Activated CD4-positive, alpha-beta T cell treated with anti-CD3 and anti-CD28 coated beads, Interleukin-10, Interleukin-2, amounts not matched to agents 100 ng/mL and 50 ng/mL, durations not matched to agents 16 hours and 8 hours (primary cell): ENCODE results near the gene OR4D1.
A peak's percentile ranks its signal among the peaks of the same experiment; 100 is the strongest.
"Not testable (repeated sequence)": the region's sequence is repeated elsewhere in the genome, so short reads cannot be mapped to it uniquely, and the experiment has no call there.

Experiments used
- DNase-seq: peaks from one replicate; pipeline ENCODE4 v3.0.0-alpha.2; 2020

OR4D1 gene

GRCh38 chr17:58147930-58148434 is at the start of gene OR4D1:
Gene OR4D1, plus strand, starts transcription at chr17:58148384. Its CDS starts 6,770 bp downstream, at chr17:58155154.
- DNase-seq: no peak

DNA sequence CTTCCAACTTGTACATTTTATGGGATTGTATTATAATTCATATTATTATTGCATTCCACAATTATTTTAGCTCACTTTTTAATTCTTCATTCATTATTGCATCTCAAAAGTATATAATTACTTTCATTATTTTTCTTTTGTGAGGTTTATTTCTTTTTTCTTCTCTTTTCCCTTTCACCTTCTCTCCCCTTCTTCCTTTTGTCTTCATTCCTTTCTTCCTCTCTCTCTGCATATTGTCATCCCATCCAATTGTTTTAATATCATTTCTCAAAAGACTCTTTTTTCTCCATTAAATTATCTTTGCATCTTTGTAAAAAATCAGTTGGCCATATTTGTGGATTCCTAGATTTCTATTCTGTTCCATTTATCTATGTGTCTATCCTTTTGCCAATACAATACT is 47.7 kb upstream of the OR4D1 start:
- DNase-seq: no peak

DNA sequence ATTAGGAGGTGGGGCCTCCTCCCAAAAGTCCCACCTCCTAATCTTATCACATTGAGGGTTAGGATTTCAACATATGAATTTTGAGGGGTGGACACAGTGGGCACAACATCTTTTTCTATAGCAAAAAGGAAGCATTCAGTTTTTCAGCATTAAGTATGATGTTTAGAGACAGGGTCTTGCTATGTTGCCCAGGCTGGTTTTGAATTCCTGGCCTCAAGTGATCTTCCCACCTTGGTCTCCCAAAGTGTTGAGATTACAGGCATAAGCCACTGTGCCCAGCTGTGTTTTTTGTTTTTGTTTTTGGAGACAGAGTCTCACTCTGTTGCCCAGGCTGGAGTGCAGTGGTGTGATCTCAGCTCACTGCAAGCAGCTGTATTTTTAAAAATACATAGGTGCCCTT is 46.3 kb upstream of the OR4D1 start:
- not testable (repeated sequence) for DNase-seq

DNA sequence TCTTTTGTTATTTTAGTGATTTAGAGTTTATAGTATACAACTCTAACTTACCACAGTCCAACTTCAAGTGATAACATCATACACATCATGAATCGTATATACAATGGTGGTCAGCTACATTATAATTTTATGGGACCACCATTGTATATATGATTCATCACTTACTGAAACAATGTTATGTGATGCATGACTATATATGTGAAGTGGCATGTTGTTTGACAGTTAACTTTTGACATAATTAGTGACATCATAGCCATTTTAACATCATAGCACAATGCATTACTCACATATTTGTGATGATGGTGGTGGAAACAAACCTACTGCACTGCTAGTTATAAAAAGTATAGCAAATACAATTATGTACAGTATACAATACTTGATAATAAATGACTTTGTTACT is 43.1 kb upstream of the OR4D1 start:
- DNase-seq: no peak

- no peak for DNase-seq
These were observed 40.9 kb upstream of the OR4D1 start for GRCh38 chr17:58107306-58107705.

DNA sequence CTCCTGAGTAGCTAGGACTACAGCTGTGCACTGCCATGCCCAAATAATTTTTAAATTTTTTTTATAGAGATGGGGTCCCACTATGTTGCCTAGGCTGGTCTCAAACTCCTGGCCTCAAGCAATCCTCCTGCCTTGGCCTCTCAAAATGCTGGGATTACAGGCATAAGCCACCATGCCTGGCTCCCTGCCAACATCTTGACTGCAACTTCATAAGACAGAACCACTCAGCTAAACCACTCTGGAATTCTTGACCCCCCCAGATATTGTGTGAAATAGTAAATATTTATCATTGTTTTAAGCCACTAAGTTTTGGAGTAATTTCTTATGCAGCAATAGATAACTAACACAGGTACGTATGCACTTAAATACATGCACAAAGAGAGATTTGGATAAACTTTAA is 39.0 kb upstream of the OR4D1 start:
- no peak for DNase-seq

GRCh38 chr17:58110012-58110411 is 38.2 kb upstream of the OR4D1 start:
- no peak for DNase-seq

GRCh38 chr17:58111676-58112075 is 36.5 kb upstream of the OR4D1 start:
- DNase-seq: no peak

- DNase-seq: peak; percentile 84
These were observed 35.1 kb upstream of the OR4D1 start for GRCh38 chr17:58112970-58113631.

- no peak for DNase-seq
These were observed 34.2 kb upstream of the OR4D1 start for GRCh38 chr17:58113947-58114346.

DNA sequence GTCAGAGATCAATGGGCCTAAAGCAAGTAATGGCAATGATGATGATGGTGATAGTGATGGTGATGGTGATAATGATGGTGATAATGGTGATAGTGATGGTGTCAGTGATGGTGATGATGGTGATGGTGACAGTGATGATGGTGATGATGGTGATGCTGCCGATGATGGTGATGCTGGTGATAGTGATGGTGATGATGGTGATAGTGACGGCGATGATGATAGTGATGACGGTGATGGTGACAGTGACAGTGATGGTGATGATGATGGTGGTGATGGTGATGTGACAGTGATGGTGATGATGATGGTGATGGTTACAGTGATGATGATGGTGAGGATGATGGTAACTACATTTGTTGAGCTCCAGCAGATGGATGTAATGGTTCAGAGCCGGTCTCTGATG is 30.8 kb upstream of the OR4D1 start:
- DNase-seq: no peak

DNA sequence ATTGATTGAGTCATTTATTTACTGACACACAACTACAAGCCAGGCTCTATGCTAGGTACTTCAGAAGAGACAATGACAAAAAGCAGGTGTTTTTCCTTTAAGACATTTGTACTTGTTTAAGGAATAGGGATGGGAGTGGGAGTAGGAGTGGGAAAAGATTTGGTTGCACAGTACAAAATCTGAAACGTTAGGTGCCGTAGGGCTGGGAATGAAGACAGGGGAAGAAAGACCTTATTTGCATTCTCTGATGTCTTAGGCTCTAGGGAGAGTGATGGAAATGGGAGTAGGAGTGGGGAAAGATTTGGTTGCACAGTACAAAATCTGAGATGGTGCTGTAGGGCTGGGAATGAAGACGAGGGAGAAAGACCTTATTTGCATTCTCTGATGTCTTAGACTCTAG is 28.7 kb upstream of the OR4D1 start:
- no peak for DNase-seq

DNA sequence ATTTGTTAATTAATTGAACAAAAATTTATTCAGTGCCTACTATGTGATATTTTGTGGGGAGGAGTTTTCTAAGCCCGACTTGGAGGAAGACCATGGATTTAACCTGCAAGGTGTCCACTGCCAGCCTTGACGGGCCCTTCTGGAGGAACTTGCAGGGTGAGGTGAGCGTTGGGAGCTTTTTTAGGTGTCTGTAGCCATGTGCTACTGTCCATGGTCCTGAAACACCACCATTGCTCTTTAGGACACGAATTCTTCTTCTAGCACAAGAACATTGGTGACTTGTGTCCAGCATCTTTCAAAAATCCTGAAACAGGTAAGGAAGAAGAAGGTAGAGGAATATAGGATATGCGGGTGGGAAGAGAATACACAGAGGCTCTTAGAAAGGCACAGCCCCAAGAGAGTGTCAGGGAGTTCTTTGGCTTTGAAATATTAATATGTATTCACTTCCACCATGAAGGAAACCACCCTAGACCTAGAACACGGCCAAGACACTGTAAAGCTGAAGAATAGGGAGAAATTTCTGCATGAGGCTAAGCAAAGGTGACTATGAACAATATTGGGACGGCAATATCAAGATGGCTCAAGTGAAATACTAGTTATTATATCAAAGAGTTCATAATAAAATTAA is 27.9 kb upstream of the OR4D1 start:
- peak; percentile 32 for DNase-seq

DNA sequence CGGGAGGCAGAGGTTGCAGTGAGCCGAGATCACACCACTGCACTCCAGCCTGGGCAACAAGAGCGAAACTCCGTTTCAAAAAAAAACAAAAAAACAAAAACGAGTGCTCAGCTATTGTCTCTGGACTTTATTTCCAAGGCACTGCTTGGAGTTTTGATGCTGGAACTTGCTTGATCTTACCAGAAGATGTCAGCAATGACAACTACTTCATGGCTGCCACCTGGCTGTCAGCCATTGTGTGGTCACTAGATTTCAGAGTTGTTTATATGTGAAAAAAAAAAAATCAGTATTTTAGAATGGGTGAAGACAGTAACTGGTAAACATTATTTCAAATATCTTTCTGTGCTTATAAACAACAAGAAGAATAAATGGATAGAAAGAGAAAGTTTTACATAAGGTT is 26.3 kb upstream of the OR4D1 start:
- peak; percentile 20 for DNase-seq

DNA sequence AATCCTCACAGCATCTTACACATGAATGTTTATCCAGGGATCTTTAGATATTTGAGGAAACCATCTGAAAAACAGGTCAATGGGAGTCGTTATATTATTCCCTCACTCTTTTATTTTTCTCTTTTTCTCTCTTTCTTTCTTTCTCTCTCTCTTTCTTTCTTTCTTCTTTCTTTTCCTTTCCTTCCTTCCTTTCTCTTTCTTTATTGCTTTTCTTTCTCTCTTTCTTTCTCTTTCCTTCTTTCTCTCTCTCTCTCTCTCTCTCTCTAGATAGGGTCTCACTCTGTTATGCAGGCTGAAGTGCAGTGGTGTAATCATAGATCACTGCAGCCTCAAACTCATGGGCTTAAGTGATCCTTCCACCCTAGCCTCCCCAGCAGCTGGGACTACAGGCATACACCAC is 20.3 kb upstream of the OR4D1 start:
- no peak for DNase-seq

- DNase-seq: not testable (repeated sequence)
These were observed 15.5 kb upstream of the OR4D1 start for GRCh38 chr17:58132697-58133096.

DNA sequence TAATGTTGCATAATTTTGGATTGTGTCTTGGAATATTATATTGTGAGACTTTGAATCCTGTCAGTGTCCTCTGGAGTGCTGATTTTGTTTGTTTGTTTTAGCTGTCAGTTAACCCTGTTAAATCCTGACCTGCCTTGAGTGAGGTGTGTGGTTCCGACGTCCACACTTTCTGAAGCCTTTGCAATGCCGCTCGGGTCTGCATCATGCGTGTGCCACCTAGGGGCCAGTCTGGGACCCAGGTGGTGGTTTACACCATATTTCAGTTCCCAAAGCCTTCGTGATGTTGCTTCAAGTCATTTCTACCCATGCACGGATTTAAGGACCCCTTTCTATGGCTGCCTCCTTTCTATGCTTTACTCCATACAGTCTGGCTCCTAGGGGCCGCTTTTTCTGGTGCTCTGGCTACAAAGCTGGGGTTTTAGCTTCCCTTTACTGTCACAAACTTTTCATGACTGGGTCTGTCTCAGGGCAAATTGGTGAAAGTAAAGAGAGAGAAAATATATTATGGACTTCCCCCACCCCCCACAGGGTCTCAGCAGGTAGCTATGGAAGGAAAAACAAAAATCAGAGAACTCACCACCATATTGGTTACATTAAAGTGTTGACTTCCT is 11.4 kb upstream of the OR4D1 start:
- no peak for DNase-seq

DNA sequence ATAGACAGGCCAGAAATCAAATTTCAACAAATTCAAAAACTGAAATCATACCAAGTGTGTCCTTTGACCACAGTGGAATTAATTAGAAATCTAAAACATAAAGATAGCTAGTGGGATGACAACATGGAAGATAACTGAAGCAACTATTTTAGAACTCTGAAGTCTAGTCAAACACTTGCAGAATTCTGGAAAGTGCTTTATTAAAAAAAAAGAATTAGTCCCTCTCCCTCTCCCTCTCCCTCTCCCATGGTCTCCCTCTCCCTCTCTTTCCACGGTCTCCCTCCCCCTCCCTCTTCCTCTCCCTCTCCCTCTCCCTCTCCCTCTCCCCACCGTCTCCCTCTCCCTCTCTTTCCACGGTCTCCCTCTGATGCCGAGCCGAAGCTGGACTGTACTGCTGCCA is 6.7 kb upstream of the OR4D1 start:
- DNase-seq: no peak

GRCh38 chr17:58143335-58143734 is 4.8 kb upstream of the OR4D1 start:
- not testable (repeated sequence) for DNase-seq

DNA sequence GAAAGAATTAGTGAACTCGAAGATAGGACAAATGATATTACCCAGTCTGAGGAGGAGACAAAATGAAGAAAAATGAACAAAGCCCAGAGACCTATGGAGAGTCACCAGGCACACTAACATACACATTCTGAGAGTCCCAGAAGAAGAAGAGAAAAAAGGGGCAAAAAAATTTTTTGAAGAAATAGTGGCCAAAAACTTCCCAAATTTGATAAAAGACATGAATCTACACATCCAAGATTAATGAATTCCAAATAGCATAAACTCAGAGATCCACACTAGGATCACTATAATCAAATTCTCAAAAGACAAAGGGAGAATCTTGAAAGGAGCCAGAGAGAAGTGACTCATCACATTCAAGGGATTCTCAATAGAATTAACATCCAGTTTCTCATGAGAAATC is 3.4 kb upstream of the OR4D1 start:
- DNase-seq: no peak

DNA sequence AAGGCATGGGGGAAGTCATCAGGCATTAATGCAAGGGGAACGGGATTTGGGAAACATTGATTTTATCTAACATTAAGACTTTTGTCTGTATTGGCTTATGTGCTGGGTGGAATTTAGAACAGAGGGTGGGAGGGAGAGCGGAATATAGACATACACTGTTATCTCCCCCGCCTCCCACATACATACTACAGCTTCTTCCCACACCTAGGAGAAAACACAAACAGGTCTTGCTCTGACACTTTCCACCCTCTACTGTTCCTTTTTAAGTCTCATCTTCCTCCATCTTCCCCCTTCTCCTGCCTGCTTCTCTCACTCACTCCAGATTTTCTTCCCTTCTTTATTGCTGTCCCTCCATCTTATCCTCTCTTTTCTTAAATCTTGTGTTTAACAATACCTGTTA is 425 bp downstream of the OR4D1 start:
- DNase-seq: no peak

DNA sequence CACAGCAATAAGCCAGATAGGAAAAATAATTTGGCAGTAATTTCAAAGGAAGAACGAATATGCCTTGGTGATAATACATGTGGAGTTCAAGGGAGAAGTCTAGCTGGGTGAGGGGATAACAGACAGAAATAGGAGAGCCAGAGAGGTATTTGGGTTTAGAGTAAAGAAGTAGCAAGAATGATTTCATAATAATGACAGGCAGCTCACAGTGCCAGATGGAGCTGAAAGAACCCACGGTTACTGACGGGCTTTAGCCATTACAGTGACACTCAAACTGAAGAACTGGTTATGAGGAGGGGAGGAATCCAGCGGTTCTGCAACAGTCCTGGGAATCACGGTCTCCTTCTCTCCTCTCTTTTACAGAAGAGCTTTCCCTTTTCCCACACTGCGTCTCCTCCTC is 2.2 kb downstream of the OR4D1 start:
- DNase-seq: no peak

DNA sequence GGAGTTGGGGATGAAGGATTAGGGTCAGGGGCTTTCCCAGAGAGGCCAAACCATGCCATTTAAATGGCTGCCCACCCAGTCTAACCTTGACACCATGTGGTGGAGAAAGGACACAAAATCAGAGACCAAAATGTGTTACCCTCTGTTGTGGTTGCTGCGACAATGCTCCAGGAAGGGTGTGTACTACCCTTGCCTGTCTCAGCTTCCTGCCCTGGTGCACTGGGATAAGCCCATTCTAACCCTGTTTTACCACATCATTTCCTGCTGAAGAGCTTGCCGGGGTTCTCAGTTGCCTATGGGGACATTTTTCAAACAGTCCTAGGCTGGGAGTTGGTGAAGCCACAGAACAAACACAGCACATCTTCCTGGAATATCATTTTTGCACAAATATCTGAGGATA is 4.9 kb downstream of the OR4D1 start:
- DNase-seq: peak; percentile 75

DNA sequence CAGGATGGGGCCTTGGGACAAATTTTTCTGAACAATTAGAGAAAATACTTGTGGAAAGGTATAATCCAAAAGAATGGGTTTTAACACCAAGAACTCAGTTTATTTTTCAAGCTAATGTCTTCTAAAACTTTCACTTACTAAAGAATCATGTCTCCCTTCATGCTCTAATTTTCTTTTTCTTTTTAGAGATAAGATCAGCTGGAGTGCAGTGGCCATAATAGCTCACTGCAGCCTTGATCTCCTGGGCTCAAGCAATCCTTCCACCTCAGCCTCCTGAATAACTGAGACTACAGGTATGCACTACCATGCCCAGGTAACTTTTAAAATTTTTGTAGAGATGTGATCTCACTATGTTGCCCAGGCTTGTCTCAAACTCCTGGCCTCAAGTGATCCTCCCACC is 5.5 kb downstream of the OR4D1 start:
- no peak for DNase-seq
